AG04450 (cell line): ENCODE results near the gene CHAF1B. TPM values are rescaled to one million over a fixed set of nuclear protein-coding genes. Genes with fewer than 3 reads are reported as not detected.

ENCODE experiments used
- CTCF ChIA-PET: fragments of 300-600, 350-600 bp; formaldehyde crosslinking; extraction: SDS; loops from one replicate; lab custom pipeline; 2022; ENCODE audit warnings: antibody characterized with exemption, inconsistent platforms; lab: Charles Lee
- POLR2A ChIA-PET: fragments of 350-600 bp; formaldehyde crosslinking; extraction: SDS; loops from one replicate; lab custom pipeline; 2021; ENCODE audit warnings: antibody characterized with exemption, inconsistent platforms; lab: Yijun Ruan, JAX
- DNase-seq: peaks from one replicate; pipeline ENCODE4 v3.0.0-alpha.2; 2011; ENCODE audit warnings: low read depth, low spot score
- H3K27ac ChIP-seq: one replicate; pipeline ENCODE4 v1.5.1; 2012; ENCODE audit warnings: low read depth, low read length, control low read depth
- H3K27me3 ChIP-seq: one replicate; pipeline ENCODE4 v1.6.0; 2012; ENCODE audit warnings: low read length; ENCODE audit not compliant: control insufficient read depth, insufficient read depth
- H3K4me3 ChIP-seq: 2 replicates; pipeline ENCODE4 v1.5.1; 2011; ENCODE audit warnings: mild to moderate bottlenecking, low read depth, low read length, control low read depth
- H3K9me3 ChIP-seq: 2 replicates; pipeline ENCODE4 v1.5.1; 2012; ENCODE audit warnings: low read length; ENCODE audit not compliant: control insufficient read depth, insufficient read depth
- polyA plus RNA-seq: library from polyadenylated mRNA; depleted of rRNA; stranded (reverse); fragments of >200 nt; gene quantifications from 2 replicates; pipeline ENCODE4 v1.2.3, GENCODE V29; 2011; rRNA removed
- small RNA-seq: library from RNA; depleted of rRNA; stranded (forward); fragments of <200 nt; gene quantifications from one replicate; pipeline ENCODE3, GENCODE V24; 2012; ENCODE audit warnings: low read depth; ENCODE audit not compliant: insufficient read length
- TF ChIP-seq, protein P1 (sequence below): IDR thresholded peaks from 2 replicates; pipeline ENCODE4 v1.5.1; 2011; ENCODE audit warnings: low read depth, low read length, control low read depth, inconsistent platforms

CHAF1B gene
- polyA plus RNA-seq, 1 experiment, result 3.7 TPM

GRCh38 chr21:36466061-36466511 is 80.9 kb downstream of the CHAF1B start:
- ChIA-PET POLR2A (no interaction called here), CTCF (no interaction called here)
- Histone ChIP-seq H3K27ac (no peak overlapping the region), H3K9me3 (peaks cover 7% of the 10 kb centered on the region), H3K27me3 (no peaks in the 10 kb centered on the region), H3K4me3 (no peak overlapping the region)
- no peak for DNase-seq
- TF ChIP-seq, protein P1, sequence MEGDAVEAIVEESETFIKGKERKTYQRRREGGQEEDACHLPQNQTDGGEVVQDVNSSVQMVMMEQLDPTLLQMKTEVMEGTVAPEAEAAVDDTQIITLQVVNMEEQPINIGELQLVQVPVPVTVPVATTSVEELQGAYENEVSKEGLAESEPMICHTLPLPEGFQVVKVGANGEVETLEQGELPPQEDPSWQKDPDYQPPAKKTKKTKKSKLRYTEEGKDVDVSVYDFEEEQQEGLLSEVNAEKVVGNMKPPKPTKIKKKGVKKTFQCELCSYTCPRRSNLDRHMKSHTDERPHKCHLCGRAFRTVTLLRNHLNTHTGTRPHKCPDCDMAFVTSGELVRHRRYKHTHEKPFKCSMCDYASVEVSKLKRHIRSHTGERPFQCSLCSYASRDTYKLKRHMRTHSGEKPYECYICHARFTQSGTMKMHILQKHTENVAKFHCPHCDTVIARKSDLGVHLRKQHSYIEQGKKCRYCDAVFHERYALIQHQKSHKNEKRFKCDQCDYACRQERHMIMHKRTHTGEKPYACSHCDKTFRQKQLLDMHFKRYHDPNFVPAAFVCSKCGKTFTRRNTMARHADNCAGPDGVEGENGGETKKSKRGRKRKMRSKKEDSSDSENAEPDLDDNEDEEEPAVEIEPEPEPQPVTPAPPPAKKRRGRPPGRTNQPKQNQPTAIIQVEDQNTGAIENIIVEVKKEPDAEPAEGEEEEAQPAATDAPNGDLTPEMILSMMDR, result no peak

Small RNA genes within 50 kb of the gene (small RNA-seq; reads per million reads assigned to genes)
- gene ATP5MFP1, result not detected

Other genes with a start within 250 kb of the CHAF1B start
- gene DOP1B, start 228.6 kb upstream of the CHAF1B start, polyA plus RNA-seq, result 7.3 and 8.9 TPM in 2 replicates
- gene MORC3, start 65.2 kb upstream of the CHAF1B start, polyA plus RNA-seq, result 20.7 and 31.6 TPM in 2 replicates
- gene CLDN14, start 94.7 kb downstream of the CHAF1B start, polyA plus RNA-seq, result not detected in 2 replicates